Hippocampal formation (tissue), 2 donors: ENCODE results near the gene RPUSD1.
"Not testable (repeated sequence)": the region's sequence is repeated elsewhere in the genome, so short reads cannot be mapped to it uniquely, and the experiment has no call there.

Experiments used
- DNase-seq, 2 donors: peaks; one replicate each; lab custom pipeline; 2025; lab: John Stamatoyannopoulos, UW

The RPUSD1 gene, protein sequence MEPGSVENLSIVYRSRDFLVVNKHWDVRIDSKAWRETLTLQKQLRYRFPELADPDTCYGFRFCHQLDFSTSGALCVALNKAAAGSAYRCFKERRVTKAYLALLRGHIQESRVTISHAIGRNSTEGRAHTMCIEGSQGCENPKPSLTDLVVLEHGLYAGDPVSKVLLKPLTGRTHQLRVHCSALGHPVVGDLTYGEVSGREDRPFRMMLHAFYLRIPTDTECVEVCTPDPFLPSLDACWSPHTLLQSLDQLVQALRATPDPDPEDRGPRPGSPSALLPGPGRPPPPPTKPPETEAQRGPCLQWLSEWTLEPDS

DNA sequence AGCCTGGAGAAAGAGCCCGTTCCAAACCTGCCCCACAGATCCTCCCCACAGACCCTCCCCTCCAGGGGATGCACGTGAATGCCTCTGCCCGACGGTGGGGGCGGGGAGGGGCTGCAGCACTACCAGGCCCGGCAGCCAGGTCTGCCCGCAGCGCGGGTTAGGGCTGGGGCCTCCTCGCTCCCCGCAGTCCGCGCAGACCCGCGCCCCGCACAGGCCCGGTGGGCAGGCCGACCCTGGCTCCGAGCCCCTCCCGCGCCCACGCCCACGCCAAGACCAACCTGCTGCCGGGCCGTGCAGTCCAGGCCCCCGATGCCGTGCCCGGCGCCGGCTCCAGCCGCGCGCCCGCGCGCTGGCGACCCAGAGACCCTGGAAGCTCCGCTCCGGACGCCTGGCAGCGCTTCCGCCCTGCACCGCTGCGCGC is at the start of gene RPUSD1:
TSS of gene RPUSD1 (minus strand) at position 404 of the 421 bp plus-strand sequence. CDS start 644 bp downstream, outside the sequence.
- no peak for DNase-seq

GRCh38 chr16:836822-837221 is 48.6 kb upstream of the RPUSD1 start:
- DNase-seq = not testable (repeated sequence)

DNA sequence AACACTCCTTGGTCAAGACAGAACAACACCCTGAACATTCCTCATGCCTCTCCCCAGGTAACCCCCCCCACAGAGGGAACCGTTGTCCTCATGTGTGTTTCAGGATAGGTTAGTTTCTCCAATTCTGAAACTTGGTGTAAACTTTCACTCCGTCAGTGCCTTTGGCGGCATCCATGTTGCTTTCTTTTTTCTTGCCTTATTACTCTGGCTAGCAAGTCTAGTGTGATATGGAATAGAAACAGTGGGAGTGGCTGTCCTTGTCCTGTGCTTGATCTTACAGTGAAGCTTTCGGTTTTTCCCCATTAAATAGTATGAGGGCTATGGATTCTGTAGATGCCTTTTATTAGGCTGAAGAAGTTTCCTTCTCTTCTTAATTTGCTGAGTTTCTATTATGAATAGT is 48.0 kb upstream of the RPUSD1 start:
- DNase-seq = no peak

DNA sequence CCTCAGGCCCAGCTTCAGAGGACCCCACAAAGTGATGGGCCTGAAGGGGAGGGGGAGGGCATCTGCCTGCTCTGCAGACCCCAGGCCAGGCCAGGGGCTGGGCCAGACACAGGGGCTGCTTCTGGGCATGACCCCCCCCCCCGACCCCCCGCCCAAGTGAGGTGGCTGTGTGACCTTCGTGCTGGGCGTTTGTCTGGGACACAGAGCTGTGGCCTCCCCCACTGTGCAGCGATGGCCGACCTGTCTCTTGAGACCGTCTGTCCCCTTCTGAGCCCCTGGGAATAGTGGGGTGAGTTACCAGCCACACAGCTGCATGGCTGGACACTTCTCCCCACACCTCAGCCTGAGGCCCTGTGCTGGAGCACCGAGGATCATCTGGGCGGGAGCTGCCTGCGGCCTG is 47.2 kb upstream of the RPUSD1 start:
- DNase-seq = no peak

GRCh38 chr16:833411-833810 is 45.2 kb upstream of the RPUSD1 start:
- DNase-seq = no peak

- no peak for DNase-seq
These were observed 44.6 kb upstream of the RPUSD1 start for GRCh38 chr16:832652-833336.

GRCh38 chr16:831571-832413 is 43.6 kb upstream of the RPUSD1 start:
- no peak for DNase-seq

DNA sequence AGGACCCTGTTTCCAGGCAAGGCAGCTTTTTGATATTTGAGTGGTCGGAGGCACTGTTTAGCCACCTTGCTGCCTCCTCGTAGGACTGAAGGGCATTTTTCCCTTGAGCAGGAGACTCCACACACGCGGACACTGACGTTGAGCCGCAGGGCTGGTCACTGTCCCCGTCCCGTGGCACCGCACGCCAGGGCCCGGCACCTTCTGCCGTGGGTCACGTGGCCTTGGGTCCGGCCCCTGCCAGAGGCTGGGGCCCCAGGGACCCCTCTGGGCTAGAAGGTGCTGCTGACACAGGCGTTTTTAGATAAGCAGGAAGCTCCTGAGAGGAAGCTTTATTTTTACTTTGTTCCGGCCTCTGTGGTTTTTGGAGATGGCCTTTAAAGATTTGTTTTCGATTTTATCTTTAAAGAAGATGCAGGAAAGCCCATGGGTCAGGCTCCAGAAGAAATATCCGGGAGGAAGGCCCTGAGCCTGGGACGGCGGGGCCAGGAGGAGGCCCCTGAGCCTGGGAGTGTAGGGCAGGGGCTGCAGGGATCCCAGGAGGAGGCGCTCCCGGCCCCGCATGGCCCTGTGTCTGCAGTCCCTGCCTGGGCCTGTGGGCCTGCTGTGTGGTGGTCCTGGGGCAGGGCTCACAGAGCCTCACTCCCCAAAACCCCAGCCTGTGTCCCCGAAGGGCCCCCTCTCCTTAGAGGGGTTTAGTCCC is 42.8 kb upstream of the RPUSD1 start:
- no peak for DNase-seq

DNA sequence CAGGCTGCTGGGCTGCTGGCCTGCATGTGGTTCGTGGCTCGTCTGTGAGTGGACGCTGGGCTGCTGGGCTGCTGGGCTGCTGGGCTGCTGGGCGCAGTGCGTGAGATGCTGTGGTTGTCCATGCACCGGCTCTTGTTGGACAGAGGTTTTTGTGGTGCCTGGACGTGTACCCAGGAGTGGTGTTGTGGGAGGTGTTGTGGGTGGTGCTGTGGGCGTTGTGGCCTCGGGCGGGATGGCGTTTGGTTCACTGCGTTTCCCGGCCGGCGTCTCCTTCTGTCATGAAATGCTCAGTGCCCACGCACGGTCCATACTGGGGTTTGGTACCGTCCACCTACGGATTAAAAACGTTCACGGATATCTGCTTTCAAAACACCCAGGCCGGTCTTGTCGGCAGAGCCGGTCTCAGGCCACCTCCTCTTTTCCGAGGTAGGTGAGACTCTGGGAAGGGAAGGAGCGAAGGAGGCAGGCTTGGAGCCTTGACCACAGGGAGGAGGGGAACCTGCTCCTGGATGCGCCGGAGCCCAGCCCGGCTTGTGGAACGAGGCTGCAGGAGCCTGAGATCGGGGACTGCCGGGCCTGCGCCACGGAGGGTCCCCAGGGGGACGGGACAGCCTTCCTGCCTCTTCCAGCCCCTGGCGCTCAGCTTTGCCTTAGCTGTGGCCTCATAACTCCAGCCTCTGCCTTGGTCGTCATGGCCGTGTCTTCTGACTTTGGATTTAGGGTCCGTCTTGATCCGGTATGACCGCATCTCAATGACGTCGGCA is 42.1 kb upstream of the RPUSD1 start:
- DNase-seq = no peak

DNA sequence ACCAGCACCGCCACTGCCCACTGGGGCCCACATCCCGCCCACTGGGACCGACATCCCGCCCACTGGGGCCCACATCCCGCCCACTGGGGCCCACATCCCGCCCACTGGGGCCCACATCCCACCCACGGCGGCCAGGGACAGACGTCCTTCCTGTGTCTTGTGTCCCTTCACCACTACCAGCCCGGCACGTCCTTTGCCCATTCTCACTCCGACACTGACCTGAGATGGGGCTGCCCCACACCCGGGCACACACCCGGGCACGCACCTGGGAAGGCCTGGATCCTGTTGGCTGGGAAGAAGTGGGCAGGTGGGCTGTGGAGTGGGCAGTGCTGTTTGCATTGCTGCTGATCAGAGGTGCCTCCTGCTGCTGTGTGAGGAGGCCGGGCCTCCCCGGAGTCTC is 40.7 kb upstream of the RPUSD1 start:
- DNase-seq = no peak

- DNase-seq = no peak
These were observed 39.3 kb upstream of the RPUSD1 start for GRCh38 chr16:827513-827912.

GRCh38 chr16:825341-826061 is 37.3 kb upstream of the RPUSD1 start:
- peak in 1 of 2 donors; percentile 19 for DNase-seq

DNA sequence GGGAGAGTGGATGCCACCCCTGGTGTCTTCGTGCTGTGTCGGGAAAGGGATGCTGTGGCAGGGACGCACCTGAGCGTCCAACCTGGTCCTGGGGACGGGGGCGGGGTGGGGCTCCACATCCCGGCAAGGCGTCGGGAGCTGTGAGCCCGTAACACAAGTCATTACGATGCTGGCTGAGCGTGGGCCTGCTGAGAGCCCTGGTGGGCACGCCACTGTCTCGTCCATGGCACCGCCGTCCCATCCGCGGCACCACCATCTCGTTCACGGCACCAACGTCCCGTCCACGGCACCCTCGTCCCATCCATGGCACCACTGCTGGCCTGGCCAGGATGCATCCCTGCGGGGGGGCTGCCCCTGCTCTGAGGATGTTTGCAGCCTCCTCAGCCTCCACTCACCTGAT is 36.4 kb upstream of the RPUSD1 start:
- DNase-seq = no peak

DNA sequence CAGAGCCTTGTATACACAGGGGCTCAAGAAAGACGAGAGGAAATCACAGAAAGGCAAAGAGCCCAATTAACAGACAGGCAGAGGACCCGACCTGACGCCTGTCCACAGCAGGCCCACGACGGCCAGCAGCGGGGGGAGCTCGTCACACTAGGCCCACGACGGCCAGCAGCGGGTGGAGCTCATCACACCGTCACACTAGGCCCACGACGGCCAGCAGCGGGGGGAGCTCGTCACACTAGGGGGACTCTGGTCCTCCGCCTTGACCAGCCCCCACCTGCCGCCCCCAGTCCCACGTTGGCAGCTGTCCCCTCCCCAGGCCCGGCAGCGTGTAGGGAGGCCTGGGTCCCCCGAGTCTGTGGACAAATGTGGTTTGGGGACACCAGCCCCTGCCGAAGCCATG is 36.0 kb upstream of the RPUSD1 start:
- no peak for DNase-seq

- DNase-seq = no peak
These were observed 34.7 kb upstream of the RPUSD1 start for GRCh38 chr16:822909-823297.

- no peak for DNase-seq
These were observed 34.2 kb upstream of the RPUSD1 start for GRCh38 chr16:822174-822908.

GRCh38 chr16:821751-822150 is 33.6 kb upstream of the RPUSD1 start:
- no peak for DNase-seq

DNA sequence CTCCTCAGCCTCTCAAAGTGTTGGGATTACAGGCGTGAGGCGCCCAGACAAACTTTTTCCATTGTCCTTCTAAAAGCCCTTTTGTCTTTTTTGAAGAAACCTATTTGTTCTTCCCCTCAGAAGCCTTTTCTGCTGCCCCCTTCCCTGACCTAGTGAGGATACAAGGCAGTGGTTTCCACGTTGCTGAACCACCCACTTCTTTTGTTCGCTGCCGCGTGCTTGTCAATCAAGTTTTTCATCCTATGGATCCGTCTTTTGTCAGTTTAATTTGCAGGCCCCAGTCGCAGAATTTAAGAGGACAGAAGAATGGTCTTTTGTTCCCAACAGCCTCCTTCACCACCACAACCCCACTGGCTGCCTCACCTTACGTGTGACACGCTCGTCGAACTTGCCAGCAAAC is 32.6 kb upstream of the RPUSD1 start:
- DNase-seq = no peak

GRCh38 chr16:820044-820408 is 31.8 kb upstream of the RPUSD1 start:
- DNase-seq = not testable (repeated sequence)
